Measurements from ENCODE around the gene UST.
"Not testable (repeated sequence)": the region's sequence is repeated elsewhere in the genome, so short reads cannot be mapped to it uniquely, and the experiment has no call there.

The UST gene

DNA sequence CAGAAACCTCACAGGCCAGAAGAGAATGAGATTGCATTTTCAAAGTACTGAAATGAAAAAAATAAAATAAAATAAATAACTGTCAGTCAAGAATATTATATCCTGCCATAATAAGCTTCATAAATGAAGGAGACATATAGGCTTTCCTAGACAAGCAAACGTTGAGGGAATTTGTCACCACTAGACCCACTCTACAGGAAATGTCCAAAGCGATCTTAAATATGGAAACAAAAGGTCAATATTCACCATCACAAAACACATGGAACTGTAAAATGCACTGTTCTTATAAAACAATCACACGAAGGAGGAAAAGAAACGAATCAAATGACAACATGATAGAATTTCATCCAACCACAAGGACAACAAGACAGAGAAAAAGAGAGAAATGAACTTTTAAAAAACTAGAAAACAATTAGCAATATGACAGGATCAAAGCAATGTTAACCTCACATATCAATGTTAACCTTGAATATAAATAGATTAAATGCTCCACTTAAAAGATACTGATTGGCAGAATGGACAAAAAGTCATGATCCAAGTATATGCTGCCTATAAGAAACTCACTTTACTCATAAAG is 352.0 kb downstream of the UST start:
- Histone ChIP-seq H3K27ac (ENCODE audit: low read length) (no peak overlapping the region), H3K27me3 (ENCODE audit: control insufficient read depth, insufficient read depth, low read length) (no peaks in the 10 kb centered on the region), H3K9ac (ENCODE audit: low read length) (no peak overlapping the region), H3K36me3 (ENCODE audit: control insufficient read depth, low read depth, low read length) (no peaks in the 10 kb centered on the region), H3K9me3 (ENCODE audit: control insufficient read depth, low read depth, low read length) (no peaks in the 10 kb centered on the region), H3K4me1 (ENCODE audit: control insufficient read depth, low read depth, low read length) (no peaks in the 10 kb centered on the region), H3K4me3 (ENCODE audit: low read length) (no peak overlapping the region)

DNA sequence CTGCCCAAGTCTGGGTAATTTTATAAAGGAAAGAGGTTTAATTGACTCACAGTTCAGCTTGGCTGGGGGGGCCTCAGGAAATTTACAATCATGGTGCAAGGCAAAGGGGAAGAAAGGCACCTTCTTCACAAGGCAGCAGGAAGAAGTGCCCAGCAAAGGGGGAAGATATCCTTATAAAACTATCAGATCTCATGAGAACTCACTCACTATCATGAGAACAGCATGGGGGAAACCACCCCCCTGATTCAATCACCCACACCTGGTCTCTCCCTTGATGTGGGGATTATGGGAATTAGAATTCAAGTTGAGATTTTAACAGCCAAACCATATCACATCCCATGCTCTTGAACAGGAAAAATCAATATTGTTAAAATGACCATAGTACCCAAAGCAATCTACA is 355.5 kb downstream of the UST start:
- H3K4me3 ChIP-seq (ENCODE audit: low read length): no peak overlapping the region
- no peaks in the 10 kb centered on the region for H3K36me3 ChIP-seq (ENCODE audit: control insufficient read depth, low read depth, low read length)
- H3K4me1 ChIP-seq (ENCODE audit: control insufficient read depth, low read depth, low read length): no peaks in the 10 kb centered on the region
- H3K9me3 ChIP-seq (ENCODE audit: control insufficient read depth, low read depth, low read length): no peaks in the 10 kb centered on the region
- H3K9ac ChIP-seq (ENCODE audit: low read length): no peak overlapping the region
- H3K27me3 ChIP-seq (ENCODE audit: control insufficient read depth, insufficient read depth, low read length): no peaks in the 10 kb centered on the region
- H3K27ac ChIP-seq (ENCODE audit: low read length): no peak overlapping the region

DNA sequence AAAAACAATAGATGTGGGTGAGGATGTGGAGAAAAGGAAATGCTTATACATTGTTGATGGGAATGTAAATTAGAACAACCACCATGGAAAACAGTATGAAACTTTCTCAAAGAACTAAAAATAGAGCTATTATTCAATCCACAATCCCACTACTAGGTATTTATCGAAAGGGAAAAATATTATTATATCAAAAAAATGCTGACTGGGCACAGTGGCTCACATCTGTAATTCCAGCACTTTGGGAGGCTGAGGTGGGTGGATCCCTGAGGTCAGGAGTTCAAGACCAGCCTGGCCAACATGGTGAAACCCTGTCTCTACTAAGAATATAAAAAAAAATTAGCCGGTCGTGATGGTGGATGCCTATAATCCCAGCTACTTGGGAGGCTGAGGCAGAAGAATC is 357.1 kb downstream of the UST start:
- H3K27ac ChIP-seq (ENCODE audit: low read length); H3K4me1 ChIP-seq (ENCODE audit: control insufficient read depth, low read depth, low read length); H3K4me3 ChIP-seq (ENCODE audit: low read length); H3K9ac ChIP-seq (ENCODE audit: low read length); H3K27me3 ChIP-seq (ENCODE audit: control insufficient read depth, insufficient read depth, low read length); H3K36me3 ChIP-seq (ENCODE audit: control insufficient read depth, low read depth, low read length); H3K9me3 ChIP-seq (ENCODE audit: control insufficient read depth, low read depth, low read length): not testable (repeated sequence)

DNA sequence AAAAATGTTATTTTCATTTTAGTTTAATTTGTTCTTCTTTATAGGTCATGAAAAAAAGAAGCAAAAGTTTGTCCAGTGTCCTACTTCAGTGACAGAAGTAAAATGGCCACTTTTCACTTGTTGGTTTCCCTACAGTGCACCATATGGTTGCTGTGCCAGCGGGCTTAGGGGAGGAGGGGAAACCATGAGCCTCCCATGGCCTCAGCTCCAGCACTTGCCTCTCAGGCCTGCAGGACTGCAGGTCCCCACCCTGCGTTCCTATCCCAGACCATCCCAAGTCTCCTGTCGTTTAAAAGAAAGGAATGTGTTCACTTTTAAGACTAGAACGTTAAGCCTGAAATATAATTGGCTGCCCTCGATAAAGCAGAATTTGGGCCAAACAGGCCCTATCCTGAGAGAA is 360.7 kb downstream of the UST start:
- Histone ChIP-seq H3K9me3 (ENCODE audit: control insufficient read depth, low read depth, low read length) (no peaks in the 10 kb centered on the region), H3K9ac (ENCODE audit: low read length) (no peak overlapping the region), H3K36me3 (ENCODE audit: control insufficient read depth, low read depth, low read length) (no peaks in the 10 kb centered on the region), H3K27me3 (ENCODE audit: control insufficient read depth, insufficient read depth, low read length) (no peaks in the 10 kb centered on the region), H3K27ac (ENCODE audit: low read length) (no peak overlapping the region), H3K4me3 (ENCODE audit: low read length) (no peak overlapping the region), H3K4me1 (ENCODE audit: control insufficient read depth, low read depth, low read length) (no peaks in the 10 kb centered on the region)

DNA sequence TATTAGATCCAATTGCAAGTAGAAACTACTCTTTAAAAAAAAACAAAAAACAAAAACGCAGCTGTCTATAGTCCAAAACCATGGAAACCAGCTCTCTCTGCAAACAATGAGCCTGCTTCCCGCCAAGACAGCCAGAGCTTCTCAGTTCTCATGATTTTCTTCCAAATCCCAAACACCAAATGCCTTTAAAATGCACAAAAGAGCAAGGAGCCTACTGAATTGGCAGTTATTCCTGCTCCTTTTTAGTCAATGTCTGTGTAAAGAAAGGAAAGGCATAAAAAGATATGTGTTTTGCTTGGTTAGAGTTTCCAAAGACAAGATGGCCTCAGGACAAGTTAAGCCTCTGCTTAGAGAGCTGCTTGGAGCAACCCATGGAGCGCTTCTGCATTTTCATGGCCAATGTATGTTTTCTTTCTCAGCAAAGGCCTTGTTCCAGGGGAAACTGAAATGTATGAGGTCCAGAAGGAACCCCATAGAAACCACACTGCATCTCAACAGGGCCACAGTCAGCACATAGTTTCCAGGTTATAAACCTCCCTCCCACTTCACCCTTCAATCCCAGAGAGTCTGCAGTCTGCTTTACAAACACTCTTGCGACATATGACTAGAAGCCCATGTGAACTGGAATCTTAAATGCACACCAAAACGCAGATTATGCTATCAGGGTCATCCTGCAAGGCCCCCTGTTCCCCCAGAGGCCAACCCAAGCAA is 361.4 kb downstream of the UST start:
- Histone ChIP-seq H3K9ac (ENCODE audit: low read length) (no peak overlapping the region), H3K9me3 (ENCODE audit: control insufficient read depth, low read depth, low read length) (no peaks in the 10 kb centered on the region), H3K27ac (ENCODE audit: low read length) (no peak overlapping the region), H3K4me1 (ENCODE audit: control insufficient read depth, low read depth, low read length) (no peaks in the 10 kb centered on the region), H3K4me3 (ENCODE audit: low read length) (no peak overlapping the region), H3K36me3 (ENCODE audit: control insufficient read depth, low read depth, low read length) (no peaks in the 10 kb centered on the region), H3K27me3 (ENCODE audit: control insufficient read depth, insufficient read depth, low read length) (no peaks in the 10 kb centered on the region)

DNA sequence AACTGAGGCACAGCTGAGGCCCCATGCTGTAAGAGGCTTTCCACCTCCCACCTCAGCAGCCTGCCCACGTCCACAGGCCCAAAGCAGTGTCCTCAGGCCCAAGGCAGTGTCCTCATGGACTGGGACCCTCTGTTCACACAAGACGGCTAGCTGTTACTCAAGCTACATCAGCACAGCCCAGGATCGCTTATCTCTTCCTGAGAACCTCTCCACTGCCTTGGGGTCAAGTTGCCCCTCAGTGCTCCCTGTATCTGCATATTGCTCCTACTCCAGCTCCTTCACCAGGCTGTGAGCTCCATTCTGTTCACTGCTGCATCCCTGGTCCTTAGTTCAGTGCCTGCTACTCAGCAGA is 361.9 kb downstream of the UST start:
- no peaks in the 10 kb centered on the region for H3K27me3 ChIP-seq (ENCODE audit: control insufficient read depth, insufficient read depth, low read length)
- no peaks in the 10 kb centered on the region for H3K9me3 ChIP-seq (ENCODE audit: control insufficient read depth, low read depth, low read length)
- H3K4me3 ChIP-seq (ENCODE audit: low read length): no peak overlapping the region
- no peaks in the 10 kb centered on the region for H3K4me1 ChIP-seq (ENCODE audit: control insufficient read depth, low read depth, low read length)
- H3K9ac ChIP-seq (ENCODE audit: low read length): no peak overlapping the region
- no peak overlapping the region for H3K27ac ChIP-seq (ENCODE audit: low read length)
- no peaks in the 10 kb centered on the region for H3K36me3 ChIP-seq (ENCODE audit: control insufficient read depth, low read depth, low read length)

DNA sequence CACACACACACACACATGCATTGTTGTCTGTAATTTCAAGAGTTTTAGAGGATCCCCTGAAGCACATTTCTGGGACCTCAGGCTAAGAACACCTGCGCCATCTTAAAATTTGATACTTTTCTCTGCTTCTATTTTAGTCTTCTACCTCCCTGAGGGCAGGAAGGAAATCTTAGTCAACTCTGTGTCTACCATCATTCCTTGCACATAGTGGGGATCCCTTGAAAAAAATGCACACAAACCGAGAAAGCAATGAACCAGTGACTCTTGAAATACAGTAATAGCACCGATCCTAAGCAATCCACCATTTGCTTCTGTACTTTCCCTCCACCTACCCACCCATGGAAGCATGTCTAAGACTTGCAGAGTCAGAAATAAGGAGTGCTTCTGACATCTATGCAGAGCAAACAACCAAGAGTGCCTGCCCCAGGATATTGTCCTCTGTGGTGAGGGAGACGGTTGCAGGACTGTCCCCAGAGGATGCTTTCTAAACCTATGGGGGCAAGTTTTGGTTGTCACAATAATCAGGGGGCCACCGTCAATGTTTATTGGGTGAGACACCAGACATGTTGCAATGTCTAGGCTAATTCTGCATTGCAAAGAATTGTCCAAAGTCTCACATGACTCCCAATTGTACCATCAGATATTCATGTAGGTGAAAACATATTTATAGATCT is 362.7 kb downstream of the UST start:
- no peak overlapping the region for H3K4me3 ChIP-seq (ENCODE audit: low read length)
- no peak overlapping the region for H3K27ac ChIP-seq (ENCODE audit: low read length)
- H3K4me1 ChIP-seq (ENCODE audit: control insufficient read depth, low read depth, low read length): no peaks in the 10 kb centered on the region
- H3K9me3 ChIP-seq (ENCODE audit: control insufficient read depth, low read depth, low read length): no peaks in the 10 kb centered on the region
- no peaks in the 10 kb centered on the region for H3K36me3 ChIP-seq (ENCODE audit: control insufficient read depth, low read depth, low read length)
- no peaks in the 10 kb centered on the region for H3K27me3 ChIP-seq (ENCODE audit: control insufficient read depth, insufficient read depth, low read length)
- no peak overlapping the region for H3K9ac ChIP-seq (ENCODE audit: low read length)

DNA sequence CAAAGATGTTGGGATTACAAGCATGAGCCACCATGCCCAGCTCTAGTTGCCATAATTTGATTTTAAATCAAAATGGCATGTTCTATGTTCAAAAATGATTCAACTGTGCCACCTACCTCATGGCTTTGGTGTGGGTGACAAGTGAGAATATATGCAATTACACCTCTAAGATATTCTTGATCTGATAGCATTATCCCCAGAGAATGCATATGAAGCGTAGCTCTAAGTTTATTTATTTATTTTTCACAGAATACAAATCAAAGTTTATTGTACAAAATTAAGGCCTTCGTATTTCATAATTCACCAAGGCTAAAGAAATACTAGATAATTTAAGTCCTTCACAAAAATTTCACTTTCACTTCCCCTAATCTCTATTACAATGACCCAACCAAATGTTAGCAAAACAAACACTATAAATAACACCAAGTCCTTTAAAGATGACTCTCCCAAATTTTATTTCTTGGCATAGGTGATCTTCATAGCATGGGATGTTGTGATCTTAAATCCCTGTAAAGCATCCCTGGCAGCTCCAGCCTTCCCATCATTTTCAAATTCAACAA is 364.8 kb downstream of the UST start:
- H3K4me3 ChIP-seq (ENCODE audit: low read length): no peak overlapping the region
- no peaks in the 10 kb centered on the region for H3K4me1 ChIP-seq (ENCODE audit: control insufficient read depth, low read depth, low read length)
- H3K9ac ChIP-seq (ENCODE audit: low read length): no peak overlapping the region
- no peaks in the 10 kb centered on the region for H3K27me3 ChIP-seq (ENCODE audit: control insufficient read depth, insufficient read depth, low read length)
- no peaks in the 10 kb centered on the region for H3K36me3 ChIP-seq (ENCODE audit: control insufficient read depth, low read depth, low read length)
- no peaks in the 10 kb centered on the region for H3K9me3 ChIP-seq (ENCODE audit: control insufficient read depth, low read depth, low read length)
- H3K27ac ChIP-seq (ENCODE audit: low read length): no peak overlapping the region

DNA sequence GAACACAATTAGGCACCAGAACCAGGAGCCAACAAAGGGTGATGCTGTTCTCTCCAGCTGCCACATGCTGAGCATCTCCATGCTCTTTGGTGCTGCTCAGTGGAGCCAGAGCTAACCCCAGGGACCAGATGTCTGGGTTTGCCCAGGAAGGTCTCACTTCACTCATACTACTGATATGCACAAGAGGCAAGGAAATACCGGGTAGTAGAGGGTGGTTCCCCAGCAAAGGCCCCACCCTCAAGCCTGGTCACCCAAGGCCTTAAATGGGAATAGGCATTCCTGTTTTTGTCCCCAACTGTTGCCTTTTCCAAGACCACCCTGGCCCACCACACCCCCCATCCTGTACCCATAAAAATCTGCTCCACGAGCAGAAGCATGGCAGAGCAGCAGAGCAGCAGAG is 366.1 kb downstream of the UST start:
- Histone ChIP-seq H3K9me3 (ENCODE audit: control insufficient read depth, low read depth, low read length) (no peaks in the 10 kb centered on the region), H3K9ac (ENCODE audit: low read length) (no peak overlapping the region), H3K4me1 (ENCODE audit: control insufficient read depth, low read depth, low read length) (no peaks in the 10 kb centered on the region), H3K27me3 (ENCODE audit: control insufficient read depth, insufficient read depth, low read length) (no peaks in the 10 kb centered on the region), H3K4me3 (ENCODE audit: low read length) (no peak overlapping the region), H3K36me3 (ENCODE audit: control insufficient read depth, low read depth, low read length) (no peaks in the 10 kb centered on the region), H3K27ac (ENCODE audit: low read length) (no peak overlapping the region)

DNA sequence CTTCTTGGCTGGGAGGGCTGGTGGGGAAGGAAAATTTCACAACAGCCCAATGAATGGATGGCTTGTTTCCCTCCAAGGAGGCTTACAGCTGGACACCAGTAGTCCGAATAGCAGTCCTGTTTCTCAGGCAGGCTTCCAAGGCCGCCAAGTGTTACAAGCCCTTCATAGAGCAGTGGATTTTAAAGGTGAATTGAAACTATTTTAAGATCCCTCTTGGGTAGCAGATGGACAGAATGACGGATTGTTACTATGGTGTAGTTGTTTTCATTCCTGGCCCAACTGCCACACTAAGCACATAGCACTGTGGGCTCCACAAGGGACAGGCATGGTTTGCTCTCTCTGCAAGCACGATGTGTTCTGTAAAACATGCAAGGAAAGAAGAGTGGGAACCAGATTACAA is 367.3 kb downstream of the UST start:
- H3K36me3 ChIP-seq (ENCODE audit: control insufficient read depth, low read depth, low read length): no peaks in the 10 kb centered on the region
- no peak overlapping the region for H3K9ac ChIP-seq (ENCODE audit: low read length)
- no peak overlapping the region for H3K4me3 ChIP-seq (ENCODE audit: low read length)
- no peak overlapping the region for H3K27ac ChIP-seq (ENCODE audit: low read length)
- no peaks in the 10 kb centered on the region for H3K9me3 ChIP-seq (ENCODE audit: control insufficient read depth, low read depth, low read length)
- no peaks in the 10 kb centered on the region for H3K27me3 ChIP-seq (ENCODE audit: control insufficient read depth, insufficient read depth, low read length)
- H3K4me1 ChIP-seq (ENCODE audit: control insufficient read depth, low read depth, low read length): no peaks in the 10 kb centered on the region

DNA sequence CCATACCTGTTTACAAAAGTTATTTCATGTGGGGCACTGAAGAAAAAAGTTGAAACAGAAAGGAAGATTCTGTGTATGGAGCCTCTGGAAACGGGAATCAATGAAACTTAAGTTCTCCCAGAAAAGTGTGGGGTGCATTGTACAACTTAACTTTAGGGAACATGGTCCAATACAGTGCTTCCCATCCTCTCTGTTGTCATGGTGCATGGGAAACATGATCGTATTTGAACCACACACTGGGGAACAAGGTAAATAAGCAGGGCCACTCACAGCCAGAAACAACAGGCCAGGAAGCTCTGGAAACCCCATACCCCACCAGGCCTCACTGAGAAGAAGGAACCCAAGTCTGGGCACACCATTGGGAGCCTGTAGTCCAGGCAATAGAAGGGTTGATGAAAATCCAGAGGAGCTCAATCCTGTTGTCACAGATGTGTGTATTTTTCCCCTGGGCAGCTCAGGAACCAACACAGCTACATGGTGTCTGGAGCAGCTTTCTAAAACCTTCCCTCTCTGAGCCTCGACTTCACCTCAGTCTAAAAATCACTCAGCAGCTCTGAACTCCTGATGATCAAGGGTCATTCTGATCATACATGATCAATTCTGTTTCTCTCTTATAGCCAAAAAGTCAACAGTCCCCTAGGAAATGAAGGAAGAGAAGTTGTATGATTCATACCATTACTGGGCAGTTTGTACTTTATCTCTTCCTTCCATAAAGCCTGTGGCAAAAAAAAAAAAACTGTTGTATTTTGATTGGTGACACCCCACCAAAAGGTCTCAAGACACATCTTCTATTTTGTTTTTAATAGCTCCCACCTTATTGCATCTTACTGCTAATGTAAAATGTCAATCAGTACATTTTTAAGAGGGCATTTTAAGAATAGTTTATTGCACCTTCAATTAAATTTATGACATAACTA is 372.2 kb downstream of the UST start:
- no peaks in the 10 kb centered on the region for H3K27me3 ChIP-seq (ENCODE audit: control insufficient read depth, insufficient read depth, low read length)
- H3K9ac ChIP-seq (ENCODE audit: low read length): no peak overlapping the region
- no peak overlapping the region for H3K4me3 ChIP-seq (ENCODE audit: low read length)
- no peaks in the 10 kb centered on the region for H3K36me3 ChIP-seq (ENCODE audit: control insufficient read depth, low read depth, low read length)
- H3K4me1 ChIP-seq (ENCODE audit: control insufficient read depth, low read depth, low read length): no peaks in the 10 kb centered on the region
- H3K9me3 ChIP-seq (ENCODE audit: control insufficient read depth, low read depth, low read length): no peaks in the 10 kb centered on the region
- H3K27ac ChIP-seq (ENCODE audit: low read length): no peak overlapping the region

Data from iPS-18a (cell line).